ENCODE measurements around the gene ZFAND3.
A peak's percentile ranks its signal among the peaks of the same experiment; 100 is the strongest.

Gene ZFAND3

GRCh38 chr6:37798436-37799262, 20.9 kb upstream of the ZFAND3 start:
- no peak for DNase-seq (ENCODE audit: low read depth)

GRCh38 chr6:37799263-37799644, 20.3 kb upstream of the ZFAND3 start:
- DNase-seq (ENCODE audit: low read depth), result no peak

- DNase-seq (ENCODE audit: low read depth), result no peak
These were observed 18.6 kb upstream of the ZFAND3 start for GRCh38 chr6:37800703-37801604.

GRCh38 chr6:37801605-37801940, 18.0 kb upstream of the ZFAND3 start:
- DNase-seq (ENCODE audit: low read depth), result no peak

- no peak for DNase-seq (ENCODE audit: low read depth)
These were observed 16.7 kb upstream of the ZFAND3 start for GRCh38 chr6:37802810-37803209.

- no peak for DNase-seq (ENCODE audit: low read depth)
These were observed 14.9 kb upstream of the ZFAND3 start for GRCh38 chr6:37804586-37804985.

GRCh38 chr6:37806213-37806612, 13.3 kb upstream of the ZFAND3 start:
- DNase-seq (ENCODE audit: low read depth), result no peak

GRCh38 chr6:37807656-37808055, 11.9 kb upstream of the ZFAND3 start:
- DNase-seq (ENCODE audit: low read depth), result no peak

- DNase-seq (ENCODE audit: low read depth), result no peak
These were observed 10.4 kb upstream of the ZFAND3 start for GRCh38 chr6:37809197-37809543.

- DNase-seq (ENCODE audit: low read depth), result no peak
These were observed 6.7 kb upstream of the ZFAND3 start for GRCh38 chr6:37812841-37813240.

- DNase-seq (ENCODE audit: low read depth), result no peak
These were observed 5.2 kb upstream of the ZFAND3 start for GRCh38 chr6:37814374-37814773.

- no peak for DNase-seq (ENCODE audit: low read depth)
These were observed 2.7 kb upstream of the ZFAND3 start for GRCh38 chr6:37816599-37817375.

GRCh38 chr6:37818536-37819176, 871 bp upstream of the ZFAND3 start:
- peak; percentile 93 for DNase-seq (ENCODE audit: low read depth)

GRCh38 chr6:37819802-37820717, 533 bp downstream of the ZFAND3 start:
- DNase-seq (ENCODE audit: low read depth), result peak; percentile 15

- no peak for DNase-seq (ENCODE audit: low read depth)
These were observed 1.2 kb downstream of the ZFAND3 start for GRCh38 chr6:37820718-37821079.

- no peak for DNase-seq (ENCODE audit: low read depth)
These were observed 1.9 kb downstream of the ZFAND3 start for GRCh38 chr6:37821446-37821845.

GRCh38 chr6:37822851-37823682, 3.5 kb downstream of the ZFAND3 start:
- no peak for DNase-seq (ENCODE audit: low read depth)

GRCh38 chr6:37824170-37824569, 4.6 kb downstream of the ZFAND3 start:
- DNase-seq (ENCODE audit: low read depth), result no peak

GRCh38 chr6:37826188-37826587, 6.7 kb downstream of the ZFAND3 start:
- no peak for DNase-seq (ENCODE audit: low read depth)

GRCh38 chr6:37826993-37827392, 7.5 kb downstream of the ZFAND3 start:
- no peak for DNase-seq (ENCODE audit: low read depth)

Data from activated T-cell treated with anti-CD3 and anti-CD28 coated beads for 1 hour (primary cell).